GM23338 (cell line): ENCODE results near the gene TST. TPM values are rescaled to one million over a fixed set of nuclear protein-coding genes. Genes with fewer than 3 reads are reported as not detected.

Experiments
- ATAC-seq: fragments of 200-7000 bp; cut with Tn5 transposase; 3 replicates; pipeline ENCODE4 v1.9.1; 2020
- DNase-seq: peaks from one replicate; pipeline ENCODE4 v3.0.0-alpha.2; 2015; ENCODE audit warnings: low spot score
- H2AFZ ChIP-seq: fragments of 200-600 bp; sonication (generic); 2 replicates; pipeline ENCODE4 v1.8.0; 2016; ENCODE audit warnings: antibody characterized with exemption, mild to moderate bottlenecking, moderate library complexity
- H3F3A ChIP-seq: fragments of 200-600 bp; sonication (generic); replicated peaks from 2 replicates; pipeline ENCODE4 v1.8.0; 2017; ENCODE audit warnings: antibody characterized with exemption, mixed run types, low read depth
- H3K27ac ChIP-seq: fragments of 200-600 bp; sonication (generic); 2 replicates; pipeline ENCODE4 v1.6.1; 2016; ENCODE audit warnings: low read depth
- H3K27me3 ChIP-seq: fragments of 200-600 bp; sonication (generic); 2 replicates; pipeline ENCODE4 v1.8.0; 2016; ENCODE audit warnings: mild to moderate bottlenecking, mixed run types, moderate library complexity; ENCODE audit not compliant: insufficient read depth
- H3K36me3 ChIP-seq: fragments of 200-600 bp; sonication (generic); 2 replicates; pipeline ENCODE4 v1.8.0; 2016; ENCODE audit warnings: mild to moderate bottlenecking; ENCODE audit not compliant: insufficient read depth
- H3K4me1 ChIP-seq: fragments of 200-600 bp; sonication (generic); 2 replicates; pipeline ENCODE4 v1.8.0; 2016; ENCODE audit warnings: mild to moderate bottlenecking, moderate library complexity; ENCODE audit not compliant: insufficient read depth
- H3K4me2 ChIP-seq: fragments of 200-600 bp; sonication (generic); 2 replicates; pipeline ENCODE4 v1.7.1; 2017; ENCODE audit warnings: mixed run types
- H3K4me3 ChIP-seq: fragments of 200-600 bp; sonication (generic); 2 replicates; pipeline ENCODE4 v1.6.1; 2016; ENCODE audit warnings: mixed run types
- H3K79me2 ChIP-seq: fragments of 200-600 bp; sonication (generic); replicated peaks from 2 replicates; pipeline ENCODE4 v1.8.0; 2017; ENCODE audit warnings: mild to moderate bottlenecking; ENCODE audit not compliant: insufficient read depth
- H3K9me2 ChIP-seq: fragments of 200-600 bp; sonication (generic); 2 replicates; pipeline ENCODE4 v1.8.0; 2017; ENCODE audit not compliant: insufficient read depth
- H4K20me1 ChIP-seq: fragments of 200-600 bp; sonication (generic); replicated peaks from 2 replicates; pipeline ENCODE4 v1.8.0; 2017; ENCODE audit warnings: mild to moderate bottlenecking; ENCODE audit not compliant: insufficient read depth
- H3K27ac Mint-ChIP-seq: 2 replicates; pipeline ENCODE4 v1.8.0; 2020; ENCODE audit warnings: inconsistent platforms, mild to moderate bottlenecking, moderate library complexity, mixed read lengths
- H3K27me3 Mint-ChIP-seq: 3 replicates; pipeline ENCODE4 v1.8.0; 2022; ENCODE audit warnings: low read depth, mild to moderate bottlenecking, moderate library complexity, mixed read lengths, inconsistent platforms; ENCODE audit not compliant: insufficient read depth, poor library complexity
- H3K36me3 Mint-ChIP-seq: 3 replicates; pipeline ENCODE4 v1.8.0; 2021; ENCODE audit warnings: low read depth, mild to moderate bottlenecking, inconsistent platforms, moderate library complexity, mixed read lengths
- H3K4me1 Mint-ChIP-seq: 3 replicates; pipeline ENCODE4 v1.8.0; 2020; ENCODE audit warnings: mild to moderate bottlenecking, inconsistent platforms, mixed read lengths
- H3K4me3 Mint-ChIP-seq: 3 replicates; pipeline ENCODE4 v1.8.0; 2021; ENCODE audit warnings: moderate library complexity, mild to moderate bottlenecking, inconsistent platforms, mixed read lengths
- H3K9me3 Mint-ChIP-seq: 3 replicates; pipeline ENCODE4 v1.8.0; 2020; ENCODE audit warnings: moderate library complexity, mild to moderate bottlenecking, inconsistent platforms, mixed read lengths
- CTCF ChIP-seq, 2 experiments: fragments of 200-600 bp in 1 of 2; sonication (generic) in 1 of 2; conservative IDR thresholded peaks; 2 replicates each; pipeline versions ENCODE4 v1.5.1 to v1.6.1; 2016 to 2017; ENCODE audit warnings: antibody characterized with exemption in 2 of 2, low read depth in 2 of 2, mild to moderate bottlenecking in 2 of 2, moderate library complexity in 1 of 2
- EZH2 ChIP-seq: fragments of 200-600 bp; sonication (generic); IDR thresholded peaks from one replicate; pipeline ENCODE4 v1.8.0; 2017; ENCODE audit warnings: antibody characterized with exemption, mild to moderate bottlenecking, low read depth; ENCODE audit not compliant: unreplicated experiment
- EZH2phosphoT487 ChIP-seq: fragments of 200-600 bp; sonication (generic); IDR thresholded peaks from one replicate; pipeline ENCODE4 v1.8.1; 2018; ENCODE audit warnings: antibody characterized with exemption; ENCODE audit not compliant: unreplicated experiment
- JUNB ChIP-seq: IDR thresholded peaks from one replicate; pipeline ENCODE4 v1.6.1; 2016; ENCODE audit warnings: antibody characterized with exemption; ENCODE audit not compliant: unreplicated experiment
- ZNF114 ChIP-seq: fragments of 250-450 bp; sonication (Bioruptor Pico); IDR thresholded peaks from 2 replicates; pipeline ENCODE4 v1.5.0; 2020; ENCODE audit warnings: mild to moderate bottlenecking, moderate library complexity
- ZNF331 ChIP-seq: fragments of 250-450 bp; sonication (Bioruptor Pico); IDR thresholded peaks from 2 replicates; pipeline ENCODE4 v1.5.0; 2020; ENCODE audit warnings: low read depth, mild to moderate bottlenecking, moderate library complexity
- ZNF462 ChIP-seq: fragments of 250-450 bp; sonication (Bioruptor Pico); IDR thresholded peaks from 2 replicates; pipeline ENCODE4 v1.5.0; 2020; ENCODE audit warnings: mild to moderate bottlenecking, moderate library complexity
- polyA plus RNA-seq: library from polyadenylated mRNA; unstranded; fragments of >200 nt; fragmentation: Nextera tagmentation; extraction: Ambion mirVana; gene quantifications from 2 replicates; pipeline ENCODE4 v1.2.1, GENCODE V29; 2016
- total RNA-seq: library from RNA; depleted of rRNA; stranded (reverse); fragments of >200 nt; shearing (Covaris generic); gene quantifications from 2 replicates; pipeline ENCODE4 v1.2.3, GENCODE V29; 2014
- TF ChIP-seq, protein P1 (sequence below): IDR thresholded peaks from one replicate; pipeline ENCODE4 v1.6.1; 2018; ENCODE audit warnings: antibody characterized with exemption; ENCODE audit not compliant: unreplicated experiment

The TST gene
- total and polyA plus RNA-seq, 2 experiments from 2014 or later, result 14.6 to 32.7 TPM

DNA sequence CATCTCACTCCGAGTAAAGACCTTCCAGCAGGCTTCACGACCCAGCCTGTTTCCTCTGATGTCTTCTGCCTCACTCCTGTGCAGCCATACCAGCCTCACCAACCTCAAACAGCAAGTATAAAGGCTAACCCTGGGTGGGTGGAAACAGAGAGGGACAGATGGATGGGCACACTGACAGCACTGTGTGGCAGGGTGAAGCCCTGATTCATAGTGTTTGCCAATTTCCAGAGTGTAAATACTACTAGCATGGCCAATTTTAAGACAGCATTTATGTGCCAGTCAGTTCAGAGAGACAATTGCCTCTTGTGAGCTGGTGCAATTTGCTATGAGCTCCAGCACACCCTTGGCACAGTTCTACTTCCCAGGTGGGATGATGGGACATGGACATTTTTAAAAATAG is 21.5 kb downstream of the TST start (continued):
- TF ChIP-seq, protein P1, sequence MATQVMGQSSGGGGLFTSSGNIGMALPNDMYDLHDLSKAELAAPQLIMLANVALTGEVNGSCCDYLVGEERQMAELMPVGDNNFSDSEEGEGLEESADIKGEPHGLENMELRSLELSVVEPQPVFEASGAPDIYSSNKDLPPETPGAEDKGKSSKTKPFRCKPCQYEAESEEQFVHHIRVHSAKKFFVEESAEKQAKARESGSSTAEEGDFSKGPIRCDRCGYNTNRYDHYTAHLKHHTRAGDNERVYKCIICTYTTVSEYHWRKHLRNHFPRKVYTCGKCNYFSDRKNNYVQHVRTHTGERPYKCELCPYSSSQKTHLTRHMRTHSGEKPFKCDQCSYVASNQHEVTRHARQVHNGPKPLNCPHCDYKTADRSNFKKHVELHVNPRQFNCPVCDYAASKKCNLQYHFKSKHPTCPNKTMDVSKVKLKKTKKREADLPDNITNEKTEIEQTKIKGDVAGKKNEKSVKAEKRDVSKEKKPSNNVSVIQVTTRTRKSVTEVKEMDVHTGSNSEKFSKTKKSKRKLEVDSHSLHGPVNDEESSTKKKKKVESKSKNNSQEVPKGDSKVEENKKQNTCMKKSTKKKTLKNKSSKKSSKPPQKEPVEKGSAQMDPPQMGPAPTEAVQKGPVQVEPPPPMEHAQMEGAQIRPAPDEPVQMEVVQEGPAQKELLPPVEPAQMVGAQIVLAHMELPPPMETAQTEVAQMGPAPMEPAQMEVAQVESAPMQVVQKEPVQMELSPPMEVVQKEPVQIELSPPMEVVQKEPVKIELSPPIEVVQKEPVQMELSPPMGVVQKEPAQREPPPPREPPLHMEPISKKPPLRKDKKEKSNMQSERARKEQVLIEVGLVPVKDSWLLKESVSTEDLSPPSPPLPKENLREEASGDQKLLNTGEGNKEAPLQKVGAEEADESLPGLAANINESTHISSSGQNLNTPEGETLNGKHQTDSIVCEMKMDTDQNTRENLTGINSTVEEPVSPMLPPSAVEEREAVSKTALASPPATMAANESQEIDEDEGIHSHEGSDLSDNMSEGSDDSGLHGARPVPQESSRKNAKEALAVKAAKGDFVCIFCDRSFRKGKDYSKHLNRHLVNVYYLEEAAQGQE, result no peak
- no peak for TF ChIP-seq EZH2

DNA sequence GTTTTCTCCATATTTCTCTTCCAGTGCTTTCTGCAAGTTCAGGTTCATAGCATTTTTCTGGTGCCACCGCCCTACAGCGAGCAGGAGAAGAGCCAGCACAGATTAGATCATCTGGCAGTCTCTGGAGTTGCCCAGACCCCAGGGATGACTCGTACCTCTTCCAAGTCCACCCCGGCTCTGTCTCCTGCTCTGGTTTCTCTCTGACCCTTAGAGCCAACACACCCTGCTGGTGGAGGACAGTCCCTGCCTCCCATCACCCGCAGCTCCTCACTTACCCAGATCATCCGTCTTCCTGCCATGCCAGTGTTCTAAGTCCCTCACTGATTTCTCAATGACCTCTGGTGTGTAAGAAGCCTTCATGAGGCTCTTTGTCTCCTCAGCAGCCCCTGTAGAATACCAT is 28.0 kb downstream of the TST start:
- no peaks in the 10 kb centered on the region for H3K9me2 ChIP-seq
- no peaks in the 10 kb centered on the region for H3K36me3 ChIP-seq
- no peaks in the 10 kb centered on the region for H4K20me1 ChIP-seq
- DNase-seq, result peak; percentile 27
- H3K4me3 ChIP-seq, result no peak overlapping the region
- H3K27ac Mint-ChIP-seq, result no peak overlapping the region
- H3K9me3 Mint-ChIP-seq, result peaks cover 15% of the 10 kb centered on the region
- no peak overlapping the region for H3K4me3 Mint-ChIP-seq
- H3K27me3 ChIP-seq, result no peaks in the 10 kb centered on the region
- peaks cover 2% of the 10 kb centered on the region; the same call in 2 of the 3 replicates for H3K36me3 Mint-ChIP-seq
- H3K27ac ChIP-seq, result no peak overlapping the region
- H3F3A ChIP-seq, result no peaks in the 10 kb centered on the region
- no peak overlapping the region for H3K4me2 ChIP-seq
- no peaks in the 10 kb centered on the region for H3K79me2 ChIP-seq
- H3K4me1 ChIP-seq, result no peaks in the 10 kb centered on the region
- no peak overlapping the region for H2AFZ ChIP-seq
- no peaks in the 10 kb centered on the region for H3K4me1 Mint-ChIP-seq
- TF ChIP-seq CTCF (conservative IDR thresholded peaks at IDR 0.05; ENCODE audit: low read depth in 2 of 2), result no peak; a peak in 1 of 4 replicates
- TF ChIP-seq EZH2, result no peak
- no peak for TF ChIP-seq ZNF114 (CRISPR knock-in tag)
- TF ChIP-seq ZNF331 (CRISPR knock-in tag), result no peak
- no peak for TF ChIP-seq ZNF462 (CRISPR knock-in tag)
- no peak for TF ChIP-seq EZH2phosphoT487
- no peak for TF ChIP-seq JUNB
- peaks cover 2% of the 10 kb centered on the region for H3K27me3 Mint-ChIP-seq
- peak; percentile 37 for ATAC-seq
